Endothelial cell of umbilical vein (primary cell): Measurements from ENCODE around the gene SOD3. TPM values are rescaled to one million over a fixed set of nuclear protein-coding genes. Genes with fewer than 3 reads are reported as not detected.
A peak's percentile ranks its signal among the peaks of the same experiment; 100 is the strongest.

ENCODE experiments used
- BruUV-seq: library from RNA; stranded (reverse); fragments of 400-500 nt; replicated peaks from 2 replicates; lab custom pipeline; 2021; lab: Mats Ljungman, UMichigan
- CTCF ChIA-PET: fragments of 300-600, 350-600 bp; sonication (Branson Sonifier 250); formaldehyde crosslinking; loops from one replicate; lab custom pipeline; 2021; ENCODE audit warnings: antibody characterized with exemption, inconsistent platforms; lab: Charles Lee
- POLR2A ChIA-PET: fragments of 300-600, 350-600 bp; sonication (Branson Sonifier 250); formaldehyde crosslinking; loops from one replicate; lab custom pipeline; 2021; ENCODE audit warnings: antibody characterized with exemption, inconsistent platforms; lab: Charles Lee
- DNase-seq: peaks from one replicate; pipeline ENCODE4 v3.0.0-alpha.2; 2011; ENCODE audit warnings: low read depth, low spot score
- FAIRE-seq: peaks from 2 replicates; lab custom pipeline; 2011; peaks lifted over from hg19 to GRCh38; lab: Jason Lieb, UNC
- H2AFZ ChIP-seq: 2 replicates; pipeline ENCODE4 v1.6.0; 2012; ENCODE audit warnings: low read depth, low read length, control low read depth, inconsistent platforms
- H3K27ac ChIP-seq: 2 replicates; pipeline ENCODE4 v1.5.1; 2011; ENCODE audit warnings: low read depth, mild to moderate bottlenecking, control low read depth, low read length, moderate library complexity; ENCODE audit not compliant: insufficient read depth
- H3K27me3 ChIP-seq, 2 experiments: 2 replicates each; pipeline versions ENCODE4 v1.6.0 to v1.6.1; 2011; ENCODE audit warnings: low read length in 2 of 2, mixed read lengths in 1 of 2; ENCODE audit not compliant: control insufficient read depth in 2 of 2, insufficient read depth in 2 of 2
- H3K36me3 ChIP-seq, 2 experiments: 2 replicates in 1 of 2; 3 replicates in 1 of 2; pipeline ENCODE4 v1.5.1; 2011; ENCODE audit warnings: low read length in 2 of 2, mild to moderate bottlenecking in 1 of 2, moderate library complexity in 1 of 2; ENCODE audit not compliant: control insufficient read depth in 2 of 2, insufficient read depth in 2 of 2; ENCODE audit errors: extremely low read depth in 1 of 2
- H3K4me1 ChIP-seq: 3 replicates; pipeline ENCODE4 v1.5.1; 2011; ENCODE audit warnings: mild to moderate bottlenecking, low read length; ENCODE audit not compliant: control insufficient read depth, insufficient read depth; ENCODE audit errors: extremely low read depth
- H3K4me2 ChIP-seq: 2 replicates; pipeline ENCODE4 v1.6.1; 2011; ENCODE audit warnings: low read length, control low read depth, mixed read lengths; ENCODE audit not compliant: insufficient read depth
- H3K4me3 ChIP-seq, 3 experiments: fragments of 200-600 bp in 1 of 3; sonication (generic), shearing (Covaris generic) in 1 of 3; replicated peaks in 1 of 3; 2 replicates each; pipeline ENCODE4 v1.5.1; 2011 to 2016; ENCODE audit warnings: control low read depth in 3 of 3, low read length in 3 of 3, mild to moderate bottlenecking in 2 of 3, inconsistent platforms in 1 of 3, low read depth in 1 of 3, moderate library complexity in 1 of 3; ENCODE audit not compliant: insufficient read depth in 1 of 3
- H3K79me2 ChIP-seq: 2 replicates; pipeline ENCODE4 v1.6.0; 2012; ENCODE audit warnings: low read length, inconsistent platforms; ENCODE audit not compliant: control insufficient read depth, insufficient read depth
- H3K9ac ChIP-seq: replicated peaks from 2 replicates; pipeline ENCODE3; 2011; ENCODE audit warnings: low read length, control low read depth; ENCODE audit not compliant: insufficient read depth; ENCODE audit errors: extremely low read depth
- H3K9me1 ChIP-seq: replicated peaks from 3 replicates; pipeline ENCODE4 v1.6.0; 2011; ENCODE audit warnings: mild to moderate bottlenecking, low read length; ENCODE audit not compliant: control insufficient read depth, insufficient read depth; ENCODE audit errors: extremely low read depth
- H3K9me3 ChIP-seq: replicated peaks from 2 replicates; pipeline ENCODE4 v1.5.1; 2012; ENCODE audit warnings: low read length, inconsistent platforms; ENCODE audit not compliant: control insufficient read depth, insufficient read depth
- H4K20me1 ChIP-seq: replicated peaks from 2 replicates; pipeline ENCODE3; 2011; ENCODE audit warnings: mild to moderate bottlenecking, low read length; ENCODE audit not compliant: control insufficient read depth, insufficient read depth; ENCODE audit errors: extremely low read depth
- CTCF ChIP-seq, 2 donors: IDR thresholded peaks; 1 replicate in 1 of 2; 2 replicates in 1 of 2; pipeline ENCODE4 v1.5.1; 2011; ENCODE audit warnings: low read length in 2 of 2, mild to moderate bottlenecking in 2 of 2, moderate library complexity in 2 of 2, control low read depth in 1 of 2, inconsistent platforms in 1 of 2, low read depth in 1 of 2; ENCODE audit not compliant: insufficient read depth in 1 of 2; ENCODE audit errors: extremely low read depth in 1 of 2
- FOS ChIP-seq: IDR thresholded peaks from 2 replicates; pipeline ENCODE4 v1.6.1; 2011; ENCODE audit warnings: mild to moderate bottlenecking, low read length, moderate library complexity, borderline replicate concordance; ENCODE audit not compliant: insufficient read depth
- JUN ChIP-seq: IDR thresholded peaks from 2 replicates; pipeline ENCODE4 v1.6.1; 2011; ENCODE audit warnings: borderline replicate concordance, low read depth; ENCODE audit not compliant: insufficient read length, insufficient read depth
- MAX ChIP-seq: IDR thresholded peaks from 2 replicates; pipeline ENCODE4 v1.6.1; 2011; ENCODE audit not compliant: insufficient read depth, insufficient read length
- MYC ChIP-seq: IDR thresholded peaks from one replicate; pipeline ENCODE4 v1.6.1; 2011; ENCODE audit warnings: mild to moderate bottlenecking, low read depth, low read length
- POLR2A ChIP-seq: IDR thresholded peaks from 2 replicates; pipeline ENCODE4 v1.6.1; 2012; ENCODE audit warnings: low read depth, mild to moderate bottlenecking, control low read depth, low read length
- POLR2AphosphoS5 ChIP-seq: IDR thresholded peaks from 2 replicates; pipeline ENCODE4 v1.6.1; 2012; ENCODE audit warnings: low read depth, mild to moderate bottlenecking, control low read depth, low read length, moderate library complexity; ENCODE audit not compliant: insufficient read depth
- dilution Hi-C: fragments of 300-500 bp; cut with MboI; formaldehyde crosslinking; loops from one replicate; pipeline ENCODE4 v1.15.0; 2019; ENCODE audit warnings: low sequenced_read_pairs; ENCODE audit not compliant: extremely low pct_ligation_motif_present
- intact Hi-C: fragments of 100-400 bp; cut with micrococcal nuclease; formaldehyde crosslinking; loops from one replicate; pipeline ENCODE4 v1.10.0; 2022
- polyA plus RNA-seq, 4 experiments: library from polyadenylated mRNA; depleted of rRNA in 3 of 4; stranded (reverse) in 3 of 4; unstranded in 1 of 4; fragments of >200 nt; gene quantifications; 2 replicates each; pipeline versions ENCODE4 v1.2.1 to v1.2.3, GENCODE V29; 2011 to 2012; ENCODE audit warnings: missing spikeins in 1 of 4
- total RNA-seq: library from RNA; stranded (reverse); gene quantifications from 2 replicates; pipeline ENCODE4 v1.2.3, GENCODE V29; 2021

SOD3 gene
- total and polyA plus RNA-seq, 2 donors (not counting 3 experiments of a cell fraction or from before 2014, with no cell fraction given): not detected

- Histone ChIP-seq H3K36me3 (no peaks in the 10 kb centered on the region), H2AFZ (no peak overlapping the region), H4K20me1 (no peaks in the 10 kb centered on the region), H3K9me3 (no peaks in the 10 kb centered on the region), H3K9me1 (no peaks in the 10 kb centered on the region), H3K27me3 (peaks cover 16 to 26% of the 10 kb centered on the region in 2 experiments), H3K4me1 (no peaks in the 10 kb centered on the region), H3K79me2 (no peaks in the 10 kb centered on the region), H3K27ac (no peak overlapping the region), H3K4me3 (no peak overlapping the region), H3K9ac (no peak overlapping the region), H3K4me2 (no peak overlapping the region)
- intact Hi-C loops (no loop called here), dilution Hi-C loops (no loop called here)
- no peak for FAIRE-seq
- ChIA-PET CTCF (interaction anchor here (0.7 to 2.0 kb wide), 5 partner anchors 10 to 305 kb away, joined by 3 to 6 read pairs (median 4); no protein-coding TSS in a partner anchor), POLR2A (no interaction called here)
- TF ChIP-seq FOS (no peak), CTCF (IDR thresholded peaks at IDR 0.05; ENCODE audit: extremely low read depth in 1 of 2, insufficient read depth in 1 of 2, low read depth in 1 of 2, low read length in 2 of 2) (peak in 1 of 2 donors; percentile 5)
- DNase-seq: no peak
- no TSS peak for BruUV-seq
These were observed 2.0 kb upstream of the SOD3 start for GRCh38 chr4:24793219-24794005.

- no peak overlapping the region for H3K4me2 ChIP-seq
- no TSS peak for BruUV-seq
- CTCF ChIA-PET: interaction anchor here (1.3 to 2.0 kb wide), 3 partner anchors 9 to 306 kb away, joined by 3 to 6 read pairs (median 4); no protein-coding TSS in a partner anchor
These were observed 1.3 kb upstream of the SOD3 start for GRCh38 chr4:24794051-24794450.

More at GRCh38 chr4:24794051-24794450, 1.3 kb upstream of the SOD3 start:
- POLR2A ChIA-PET: no interaction called here
- Histone ChIP-seq H3K36me3 (no peaks in the 10 kb centered on the region), H3K27ac (no peak overlapping the region), H2AFZ (no peak overlapping the region), H3K79me2 (no peaks in the 10 kb centered on the region), H3K9ac (no peak overlapping the region), H3K27me3 (peaks cover 22 to 31% of the 10 kb centered on the region in 2 experiments), H3K9me3 (no peaks in the 10 kb centered on the region), H3K4me3 (no peak overlapping the region), H4K20me1 (no peaks in the 10 kb centered on the region), H3K4me1 (no peaks in the 10 kb centered on the region), H3K9me1 (no peaks in the 10 kb centered on the region)
- intact Hi-C loops: no loop called here
- DNase-seq (no peak), FAIRE-seq (no peak)
- dilution Hi-C loops: no loop called here
- TF ChIP-seq JUN: no peak
- TF ChIP-seq MYC: no peak
- TF ChIP-seq POLR2A: no peak
- TF ChIP-seq MAX: no peak
- no peak for TF ChIP-seq POLR2AphosphoS5
- no peak for TF ChIP-seq CTCF (IDR thresholded peaks at IDR 0.05; ENCODE audit: extremely low read depth in 1 of 2, insufficient read depth in 1 of 2, low read depth in 1 of 2, low read length in 2 of 2)
- no peak for TF ChIP-seq FOS
